ENCODE measurements around the gene HTRA3.

The HTRA3 gene

GRCh38 chr4:8268901-8269534 lies 536 bp upstream of the HTRA3 start:
- in situ Hi-C loops (cut with HindIII; ENCODE audit: low pct_unique_long_range_greater_than_20kb, low sequenced_read_pairs): no loop called here
- TF ChIP-seq JUND (IDR thresholded peaks at IDR 0.05; ENCODE audit: low read depth): no peak
- no peak for DNase-seq (ENCODE audit: low read depth in 1 of 2, low spot score in 1 of 2)

DNA sequence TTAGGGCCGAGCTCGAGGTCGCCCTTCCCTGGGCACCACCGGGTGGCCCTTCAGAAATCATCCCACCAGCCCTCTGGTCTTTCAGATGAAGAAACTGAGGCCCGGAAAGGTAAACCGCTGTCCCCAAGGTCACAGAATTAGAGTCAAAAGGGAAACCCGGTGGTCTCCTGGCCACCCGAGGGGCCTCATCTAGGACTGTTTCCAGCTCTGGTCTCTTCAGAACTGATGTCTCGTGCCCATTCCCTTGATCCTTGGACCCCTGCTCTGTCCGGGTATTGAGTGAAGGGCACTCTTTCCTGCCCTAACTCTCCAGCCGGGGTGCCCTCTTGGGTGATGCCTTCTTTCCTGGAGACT lies 841 bp downstream of the HTRA3 start:
- no peak for TF ChIP-seq JUND (IDR thresholded peaks at IDR 0.05; ENCODE audit: low read depth)
- in situ Hi-C loops (cut with HindIII; ENCODE audit: low pct_unique_long_range_greater_than_20kb, low sequenced_read_pairs): no loop called here
- no peak for DNase-seq (ENCODE audit: low read depth in 1 of 2, low spot score in 1 of 2)

- DNase-seq (ENCODE audit: low read depth in 1 of 2, low spot score in 1 of 2): no peak
- no peak for TF ChIP-seq JUND (IDR thresholded peaks at IDR 0.05; ENCODE audit: low read depth)
- in situ Hi-C loops (cut with HindIII; ENCODE audit: low pct_unique_long_range_greater_than_20kb, low sequenced_read_pairs): no loop called here
These were observed 1.6 kb downstream of the HTRA3 start for GRCh38 chr4:8270912-8271815.

- DNase-seq (ENCODE audit: low read depth in 1 of 2, low spot score in 1 of 2): no peak
- TF ChIP-seq JUND (IDR thresholded peaks at IDR 0.05; ENCODE audit: low read depth): no peak
These were observed 2.3 kb downstream of the HTRA3 start for GRCh38 chr4:8271821-8272220.

GRCh38 chr4:8272472-8273428 lies 3.2 kb downstream of the HTRA3 start:
- DNase-seq (ENCODE audit: low read depth in 1 of 2, low spot score in 1 of 2): no peak
- in situ Hi-C loops (cut with HindIII; ENCODE audit: low pct_unique_long_range_greater_than_20kb, low sequenced_read_pairs): no loop called here
- TF ChIP-seq JUND (IDR thresholded peaks at IDR 0.05; ENCODE audit: low read depth): no peak

More at GRCh38 chr4:8271821-8272220, 2.3 kb downstream of the HTRA3 start:
- in situ Hi-C loops (cut with HindIII; ENCODE audit: low pct_unique_long_range_greater_than_20kb, low sequenced_read_pairs): no loop called here

- DNase-seq (ENCODE audit: low read depth in 1 of 2, low spot score in 1 of 2): no peak
- no peak for TF ChIP-seq JUND (IDR thresholded peaks at IDR 0.05; ENCODE audit: low read depth)
- in situ Hi-C loops (cut with HindIII; ENCODE audit: low pct_unique_long_range_greater_than_20kb, low sequenced_read_pairs): no loop called here
These were observed 3.9 kb downstream of the HTRA3 start for GRCh38 chr4:8273450-8273849.

- no peak for TF ChIP-seq JUND (IDR thresholded peaks at IDR 0.05; ENCODE audit: low read depth)
- no peak for DNase-seq (ENCODE audit: low read depth in 1 of 2, low spot score in 1 of 2)
- in situ Hi-C loops (cut with HindIII; ENCODE audit: low pct_unique_long_range_greater_than_20kb, low sequenced_read_pairs): no loop called here
These were observed 4.6 kb downstream of the HTRA3 start for GRCh38 chr4:8274066-8274652.

DNA sequence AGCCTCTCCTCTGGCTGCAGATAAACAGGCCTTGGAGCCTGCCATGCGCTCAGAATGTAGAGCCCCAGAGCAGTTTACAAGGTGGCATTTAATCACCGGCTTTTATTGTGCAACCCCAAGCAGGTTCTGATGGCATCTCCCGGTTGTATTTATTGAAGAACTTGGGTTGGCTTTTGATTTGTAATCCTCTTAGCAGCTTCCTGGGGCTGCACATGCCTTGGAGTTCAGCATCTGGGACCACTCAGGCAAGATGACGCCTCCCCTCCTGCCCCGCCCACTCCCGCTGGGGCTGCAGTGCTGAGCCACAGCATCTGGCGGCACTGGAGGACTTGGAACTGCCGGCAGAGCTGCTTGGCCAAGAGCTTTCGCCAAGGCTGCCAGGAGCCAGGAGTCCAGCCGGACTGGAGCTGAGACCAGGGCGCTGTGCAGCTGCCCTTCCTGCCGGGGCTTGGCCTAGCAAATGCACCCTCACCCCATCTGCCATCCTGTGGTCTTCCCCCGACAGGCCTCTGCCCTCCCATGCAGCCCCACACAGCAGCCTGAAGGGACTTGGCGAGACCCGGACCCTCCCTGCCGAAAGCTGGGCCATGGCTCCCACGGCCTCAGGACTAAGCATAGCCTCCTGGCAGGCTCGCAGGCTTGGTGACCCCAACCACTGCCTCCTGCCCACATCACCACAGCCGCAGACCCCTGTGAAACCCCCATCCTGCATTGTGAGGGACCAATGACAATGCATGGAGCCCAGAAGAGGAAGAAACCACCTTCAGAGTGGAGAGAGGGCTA lies 5.4 kb downstream of the HTRA3 start:
- DNase-seq (ENCODE audit: low read depth in 1 of 2, low spot score in 1 of 2): peak in 1 of 2 experiments; percentile 15

DNA sequence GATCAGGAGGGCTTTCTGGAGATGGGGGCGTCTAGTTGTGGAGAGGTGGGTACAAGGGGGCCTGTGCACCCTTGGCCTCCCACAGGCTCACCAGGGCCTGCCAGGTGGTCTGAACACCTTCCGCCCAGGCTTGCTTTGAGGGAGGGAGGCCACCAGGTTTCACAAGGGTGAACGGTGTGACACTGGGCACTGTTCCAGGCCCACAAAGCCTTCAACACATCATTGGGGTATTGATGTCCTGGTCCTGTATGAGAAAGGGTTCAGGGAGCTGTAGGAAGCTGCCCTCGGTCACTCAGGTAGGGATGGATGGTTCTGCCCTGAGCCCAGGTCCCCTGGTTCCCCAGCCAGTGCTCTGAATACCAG lies 6.0 kb downstream of the HTRA3 start:
- in situ Hi-C loops (cut with HindIII; ENCODE audit: low pct_unique_long_range_greater_than_20kb, low sequenced_read_pairs): no loop called here
- no peak for DNase-seq (ENCODE audit: low read depth in 1 of 2, low spot score in 1 of 2)
- no peak for TF ChIP-seq JUND (IDR thresholded peaks at IDR 0.05; ENCODE audit: low read depth)

More for the DNA sequence above, 5.4 kb downstream of the HTRA3 start:
- TF ChIP-seq JUND (IDR thresholded peaks at IDR 0.05; ENCODE audit: low read depth): no peak
- in situ Hi-C loops (cut with HindIII; ENCODE audit: low pct_unique_long_range_greater_than_20kb, low sequenced_read_pairs): no loop called here

- no peak for DNase-seq (ENCODE audit: low read depth in 1 of 2, low spot score in 1 of 2)
- TF ChIP-seq JUND (IDR thresholded peaks at IDR 0.05; ENCODE audit: low read depth): no peak
- in situ Hi-C loops (cut with HindIII; ENCODE audit: low pct_unique_long_range_greater_than_20kb, low sequenced_read_pairs): no loop called here
These were observed 7.0 kb downstream of the HTRA3 start for GRCh38 chr4:8276358-8277240.

Data from T47D (cell line).